Neural cell (in vitro differentiated cells): ENCODE data around the gene OR9A2. TPM values are rescaled to one million over a fixed set of nuclear protein-coding genes. Genes with fewer than 3 reads are reported as not detected.

Source experiments
- H2AFZ ChIP-seq: fragments of 200-600, 300-800 bp; sonication (generic), shearing (Covaris generic); 2 replicates; pipeline ENCODE4 v1.6.0; 2014; ENCODE audit warnings: low read depth, mild to moderate bottlenecking, antibody characterized with exemption, low read length, moderate library complexity
- H3F3A ChIP-seq: fragments of 200-600 bp; shearing (Covaris generic); 2 replicates; pipeline ENCODE4 v1.6.1; 2016; ENCODE audit warnings: mild to moderate bottlenecking, moderate library complexity, mixed read lengths, antibody characterized with exemption, low read length; ENCODE audit not compliant: insufficient read depth, poor library complexity, severe bottlenecking
- H3K27ac ChIP-seq: fragments of 200-600, 300-800 bp; sonication (generic), shearing (Covaris generic); 2 replicates; pipeline ENCODE4 v1.5.1; 2014; ENCODE audit warnings: mild to moderate bottlenecking, low read length, moderate library complexity
- H3K27me3 ChIP-seq: fragments of 300-800, 200-600 bp; sonication (generic), shearing (Covaris generic); 2 replicates; pipeline ENCODE4 v1.6.0; 2014; ENCODE audit warnings: mild to moderate bottlenecking, low read depth, low read length, moderate library complexity; ENCODE audit not compliant: insufficient read depth
- H3K36me3 ChIP-seq: fragments of 300-800, 200-600 bp; sonication (generic), shearing (Covaris generic); 2 replicates; pipeline ENCODE4 v1.5.1; 2014; ENCODE audit warnings: mild to moderate bottlenecking, antibody characterized with exemption, low read length, moderate library complexity; ENCODE audit not compliant: insufficient read depth
- H3K4me2 ChIP-seq: fragments of 300-800, 200-600 bp; sonication (generic), shearing (Covaris generic); 2 replicates; pipeline ENCODE4 v1.6.0; 2014; ENCODE audit warnings: mild to moderate bottlenecking, low read length
- H3K4me3 ChIP-seq: fragments of 300-800, 200-600 bp; sonication (generic), shearing (Covaris generic); 2 replicates; pipeline ENCODE4 v1.5.1; 2014; ENCODE audit warnings: mild to moderate bottlenecking, low read length, moderate library complexity
- H3K79me2 ChIP-seq: fragments of 200-600 bp; shearing (Covaris generic); replicated peaks from 2 replicates; pipeline ENCODE4 v1.6.0; 2014; ENCODE audit warnings: mild to moderate bottlenecking, low read length, moderate library complexity; ENCODE audit not compliant: insufficient read depth
- H3K9ac ChIP-seq: fragments of 300-800, 200-600 bp; sonication (generic), shearing (Covaris generic); 2 replicates; pipeline ENCODE4 v1.6.1; 2016; ENCODE audit warnings: mild to moderate bottlenecking, low read length, mixed read lengths
- H3K9me2 ChIP-seq: fragments of 200-600 bp; shearing (Covaris generic); 2 replicates; pipeline ENCODE4 v1.6.1; 2016; ENCODE audit warnings: mild to moderate bottlenecking, low read length, mixed read lengths; ENCODE audit not compliant: insufficient read depth
- H3K9me3 ChIP-seq: fragments of 200-600, 300-800 bp; sonication (generic), shearing (Covaris generic); 2 replicates; pipeline ENCODE4 v1.6.1; 2016; ENCODE audit warnings: mild to moderate bottlenecking, mixed run types, low read length, moderate library complexity, mixed read lengths
- H4K20me1 ChIP-seq: fragments of 200-600 bp; shearing (Covaris generic); 2 replicates; pipeline ENCODE4 v1.6.1; 2016; ENCODE audit warnings: mild to moderate bottlenecking, mixed run types; ENCODE audit not compliant: insufficient read depth
- CTCF ChIP-seq: fragments of 450-650 bp; IDR thresholded peaks from 2 replicates; pipeline ENCODE4 v1.5.1; 2014; ENCODE audit warnings: antibody characterized with exemption, mild to moderate bottlenecking, moderate library complexity; ENCODE audit not compliant: poor library complexity, severe bottlenecking
- EP300 ChIP-seq: fragments of 450-650 bp; conservative IDR thresholded peaks from 2 replicates; pipeline ENCODE4 v1.6.1; 2014; ENCODE audit warnings: antibody characterized with exemption, mild to moderate bottlenecking, moderate library complexity; ENCODE audit not compliant: poor library complexity, severe bottlenecking
- EZH2 ChIP-seq: fragments of 200-600, 300-800 bp; shearing (Covaris generic), sonication (generic); IDR thresholded peaks from 2 replicates; pipeline ENCODE4 v1.6.1; 2014; ENCODE audit warnings: antibody characterized with exemption, low read length, borderline replicate concordance, mild to moderate bottlenecking; ENCODE audit not compliant: insufficient read depth, poor library complexity, severe bottlenecking
- MXI1 ChIP-seq: fragments of 450-650 bp; conservative IDR thresholded peaks from 2 replicates; pipeline ENCODE4 v1.6.1; 2014; ENCODE audit warnings: antibody characterized with exemption, mild to moderate bottlenecking; ENCODE audit not compliant: poor library complexity, severe bottlenecking
- POLR2AphosphoS5 ChIP-seq: IDR thresholded peaks from 2 replicates; pipeline ENCODE4 v1.6.1; 2012
- RAD21 ChIP-seq: fragments of 450-650 bp; conservative IDR thresholded peaks from 2 replicates; pipeline ENCODE4 v1.6.1; 2014; ENCODE audit warnings: antibody characterized with exemption, mild to moderate bottlenecking, moderate library complexity
- REST ChIP-seq: IDR thresholded peaks from 2 replicates; pipeline ENCODE4 v1.6.1; 2012; ENCODE audit warnings: borderline replicate concordance
- SMC3 ChIP-seq: fragments of 450-650 bp; conservative IDR thresholded peaks from 2 replicates; pipeline ENCODE4 v1.6.1; 2014; ENCODE audit warnings: antibody characterized with exemption, mild to moderate bottlenecking, moderate library complexity; ENCODE audit not compliant: poor library complexity
- TAF1 ChIP-seq: IDR thresholded peaks from 2 replicates; pipeline ENCODE4 v1.6.1; 2012; ENCODE audit warnings: low read depth
- polyA plus RNA-seq: library from polyadenylated mRNA; depleted of rRNA; stranded (reverse); fragments of >200 nt; gene quantifications from 2 replicates; pipeline ENCODE4 v1.2.3, GENCODE V29; 2014

The OR9A2 gene
- polyA plus RNA-seq, 1 donor from 2014 or later = not detected

DNA sequence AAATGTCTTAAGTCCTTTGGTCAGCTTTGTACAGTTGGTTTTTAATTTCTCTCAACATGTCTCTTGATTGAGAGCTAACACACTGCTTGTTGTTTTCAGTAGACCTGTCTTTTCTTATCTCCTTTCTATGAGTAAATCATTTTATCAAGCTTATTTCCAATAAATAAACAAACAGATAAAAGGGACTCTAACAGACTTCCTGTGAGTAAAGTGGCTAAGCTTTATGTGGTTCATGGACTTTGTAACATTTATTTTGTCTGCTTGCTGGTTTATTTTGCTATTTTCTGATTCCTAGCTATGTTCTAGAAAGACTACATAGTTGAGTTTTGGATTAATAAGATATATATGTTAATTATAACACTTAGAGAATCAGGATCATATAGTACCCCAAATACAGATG is 27.1 kb downstream of the OR9A2 start:
- Histone ChIP-seq H4K20me1 (no peaks in the 10 kb centered on the region), H2AFZ (no peak overlapping the region), H3K27ac (no peak overlapping the region), H3K79me2 (no peaks in the 10 kb centered on the region), H3K27me3 (no peaks in the 10 kb centered on the region), H3F3A (no peaks in the 10 kb centered on the region), H3K9me2 (no peaks in the 10 kb centered on the region), H3K9me3 (no peaks in the 10 kb centered on the region), H3K4me2 (no peak overlapping the region), H3K4me3 (no peak overlapping the region), H3K9ac (no peak overlapping the region), H3K36me3 (no peaks in the 10 kb centered on the region)
- TF ChIP-seq EZH2 = no peak
- no peak for TF ChIP-seq MXI1
- no peak for TF ChIP-seq RAD21
- TF ChIP-seq REST = no peak
- TF ChIP-seq CTCF = no peak
- no peak for TF ChIP-seq SMC3
- TF ChIP-seq TAF1 = no peak
- no peak for TF ChIP-seq POLR2AphosphoS5
- no peak for TF ChIP-seq EP300

GRCh38 chr7:142998966-142999365 is 28.0 kb downstream of the OR9A2 start:
- no peak for TF ChIP-seq REST
- TF ChIP-seq POLR2AphosphoS5 = no peak
- TF ChIP-seq RAD21 = no peak
- no peak for TF ChIP-seq EP300
- no peak for TF ChIP-seq TAF1
- TF ChIP-seq SMC3 = no peak
- no peak for TF ChIP-seq CTCF
- no peak for TF ChIP-seq EZH2
- TF ChIP-seq MXI1 = no peak
- no peaks in the 10 kb centered on the region for H3F3A ChIP-seq

More at GRCh38 chr7:142998966-142999365, 28.0 kb downstream of the OR9A2 start:
- no peaks in the 10 kb centered on the region for H3K36me3 ChIP-seq
- no peak overlapping the region for H3K9ac ChIP-seq
- no peak overlapping the region for H3K27ac ChIP-seq
- no peaks in the 10 kb centered on the region for H3K79me2 ChIP-seq
- no peaks in the 10 kb centered on the region for H3K9me3 ChIP-seq
- H3K27me3 ChIP-seq = no peaks in the 10 kb centered on the region
- H2AFZ ChIP-seq = no peak overlapping the region
- H3K9me2 ChIP-seq = no peaks in the 10 kb centered on the region
- H3K4me2 ChIP-seq = no peak overlapping the region
- no peak overlapping the region for H3K4me3 ChIP-seq
- no peaks in the 10 kb centered on the region for H4K20me1 ChIP-seq
